ENCODE measurements around the gene RNF220.
A peak's percentile ranks its signal among the peaks of the same experiment; 100 is the strongest.

Gene RNF220

GRCh38 chr1:44359234-44359935 is 45.7 kb upstream of the RNF220 start (continued):
- TF ChIP-seq GFI1B (tag by site-specific recombination; IDR thresholded peaks at IDR 0.05): no peak
- 0 out of 2 replicates have a peak, but pooled peaks have one; percentile 36 for TF ChIP-seq YY1 (tag by site-specific recombination; IDR thresholded peaks at IDR 0.05)
- no peak for TF ChIP-seq ZNF148 (tag by site-specific recombination; IDR thresholded peaks at IDR 0.05; ENCODE audit: borderline replicate concordance)
- TF ChIP-seq ZNF184 (tag by site-specific recombination; IDR thresholded peaks at IDR 0.05): no peak
- TF ChIP-seq ZNF473 (tag by site-specific recombination; IDR thresholded peaks at IDR 0.05): no peak
- TF ChIP-seq ZBTB26 (tag by site-specific recombination; optimal IDR thresholded peaks at IDR 0.05): no peak
- TF ChIP-seq ZNF394 (tag by site-specific recombination; IDR thresholded peaks at IDR 0.05; ENCODE audit: borderline replicate concordance): no peak
- no peak for TF ChIP-seq BCL11A (tag by site-specific recombination; IDR thresholded peaks at IDR 0.05; ENCODE audit: low read depth)
- no peak for TF ChIP-seq ZNF211 (tag by site-specific recombination; IDR thresholded peaks at IDR 0.05; ENCODE audit: low read depth)
- no peak for TF ChIP-seq ZNF366 (tag by site-specific recombination; conservative IDR thresholded peaks at IDR 0.05)
- TF ChIP-seq ZBTB1 (tag by site-specific recombination; IDR thresholded peaks at IDR 0.05): no peak
- TF ChIP-seq ZNF658 (tag by site-specific recombination; IDR thresholded peaks at IDR 0.05): no peak
- TF ChIP-seq ZNF692 (tag by site-specific recombination; IDR thresholded peaks at IDR 0.05): no peak
- TF ChIP-seq PRDM2 (tag by site-specific recombination; IDR thresholded peaks at IDR 0.05; ENCODE audit: borderline replicate concordance): no peak
- TF ChIP-seq ZNF121 (tag by site-specific recombination; IDR thresholded peaks at IDR 0.05): 0 out of 2 replicates have a peak, but pooled peaks have one; percentile 41
- no peak for TF ChIP-seq ZNF768 (tag by site-specific recombination; IDR thresholded peaks at IDR 0.05)
- TF ChIP-seq ZNF830 (tag by site-specific recombination; IDR thresholded peaks at IDR 0.05; ENCODE audit: low read depth): no peak
- peak; percentile 75; the same call in 1 of the 2 replicates for TF ChIP-seq ZNF423 (tag by site-specific recombination; IDR thresholded peaks at IDR 0.05)
- TF ChIP-seq ZNF10 (tag by site-specific recombination; IDR thresholded peaks at IDR 0.05): no peak
- TF ChIP-seq ZNF266 (tag by site-specific recombination; IDR thresholded peaks at IDR 0.05; ENCODE audit: low read depth): no peak
- no peak for TF ChIP-seq ZNF785 (tag by site-specific recombination; IDR thresholded peaks at IDR 0.05)
- no peak for TF ChIP-seq ZBTB10 (tag by site-specific recombination; IDR thresholded peaks at IDR 0.05)
